Prostate gland (tissue), 2 donors: ENCODE measurements around the gene SYNPO. TPM values are rescaled to one million over a fixed set of nuclear protein-coding genes. Genes with fewer than 3 reads are reported as not detected.

Experiments
- DNase-seq: peaks from one replicate; pipeline ENCODE4 v3.0.0-alpha.2; 2019; ENCODE audit warnings: low spot score
- H3K27ac ChIP-seq, 2 donors: fragments of 200-600 bp; sonication (generic); 2 replicates each; pipeline ENCODE4 v1.5.1; 2017 to 2019
- H3K27me3 ChIP-seq: fragments of 200-600 bp; sonication (generic); replicated peaks from 2 replicates; pipeline ENCODE4 v1.5.1; 2019; ENCODE audit not compliant: insufficient read depth
- H3K36me3 ChIP-seq, 2 donors: fragments of 200-600 bp; sonication (generic); 1 replicate in 1 of 2; 2 replicates in 1 of 2; pipeline versions ENCODE4 v1.5.1 to v1.8.1; 2017 to 2019
- H3K4me1 ChIP-seq: fragments of 200-600 bp; sonication (generic); replicated peaks from 2 replicates; pipeline ENCODE4 v1.5.1; 2019
- H3K4me3 ChIP-seq, 2 donors: fragments of 200-600 bp; sonication (generic); 2 replicates each; pipeline ENCODE4 v1.5.1; 2017 to 2019
- H3K9me3 ChIP-seq: fragments of 200-600 bp; sonication (generic); 2 replicates; pipeline ENCODE4 v1.5.1; 2017
- CTCF ChIP-seq, 4 experiments: fragments of 200-600 bp in 2 of 4; fragments of 450-650 bp in 2 of 4; sonication (generic) in 2 of 4; IDR thresholded peaks; 1 replicate in 3 of 4; 2 replicates in 1 of 4; pipeline ENCODE4 v1.5.1; 2016 to 2019; ENCODE audit warnings: antibody characterized with exemption in 4 of 4, mild to moderate bottlenecking in 2 of 4, moderate library complexity in 2 of 4
- POLR2A ChIP-seq: fragments of 450-650 bp; IDR thresholded peaks from one replicate; pipeline ENCODE4 v1.6.1; 2016; ENCODE audit warnings: antibody characterized with exemption, mild to moderate bottlenecking
- POLR2AphosphoS5 ChIP-seq: sonication (generic); formaldehyde crosslinking; IDR thresholded peaks from one replicate; pipeline ENCODE4 v1.6.1; 2017; ENCODE audit warnings: antibody characterized with exemption
- WGBS: methylation state at CpG from one replicate; pipeline ENCODE4 v1.1.5; 2018; 5-methylcytosine and 5-hydroxymethylcytosine counted together
- intact Hi-C: fragments of 100-400 bp; cut with DNase I; formaldehyde crosslinking; loops from one replicate; pipeline ENCODE4 v1.14.2; 2022
- total RNA-seq, 2 donors: library from RNA; depleted of rRNA; stranded (reverse); fragments of >200 nt; gene quantifications; one replicate each; pipeline ENCODE4 v1.1.0, GENCODE V29; 2016

Gene SYNPO
- total RNA-seq, 2 donors from 2014 or later = 13.7 to 61.0 TPM

- H3K27ac ChIP-seq = no peak overlapping the region
- no peaks in the 10 kb centered on the region for H3K9me3 ChIP-seq
- TF ChIP-seq POLR2AphosphoS5 (no peak), CTCF (IDR thresholded peaks at IDR 0.05) (no peak), POLR2A (no peak)
- DNase-seq = no peak
- no peaks in the 10 kb centered on the region for H3K4me1 ChIP-seq
- no peaks in the 10 kb centered on the region for H3K36me3 ChIP-seq
- no peak overlapping the region for H3K4me3 ChIP-seq
- intact Hi-C loops = no loop called here
- 93% methylated on average over 4 of the region's 4 CpGs for WGBS
- no peaks in the 10 kb centered on the region for H3K27me3 ChIP-seq
Measured at GRCh38 chr5:150603052-150603451, 37.4 kb upstream of the SYNPO start.

GRCh38 chr5:150603491-150603890, 37.0 kb upstream of the SYNPO start:
- no peak for DNase-seq
- H3K4me1 ChIP-seq = no peaks in the 10 kb centered on the region
- WGBS = 100% methylated on average over 3 of the region's 3 CpGs
- TF ChIP-seq POLR2AphosphoS5 (no peak), POLR2A (no peak), CTCF (IDR thresholded peaks at IDR 0.05) (no peak)
- H3K9me3 ChIP-seq = no peaks in the 10 kb centered on the region
- H3K4me3 ChIP-seq = no peak overlapping the region
- intact Hi-C loops = no loop called here
- H3K36me3 ChIP-seq = no peaks in the 10 kb centered on the region
- no peaks in the 10 kb centered on the region for H3K27me3 ChIP-seq
- H3K27ac ChIP-seq = no peak overlapping the region

- intact Hi-C loops = no loop called here
- H3K27ac ChIP-seq = no peak overlapping the region
- no peaks in the 10 kb centered on the region for H3K27me3 ChIP-seq
- no peak overlapping the region for H3K4me3 ChIP-seq
- 89% methylated on average over 4 of the region's 4 CpGs for WGBS
- H3K36me3 ChIP-seq = no peaks in the 10 kb centered on the region
- TF ChIP-seq POLR2AphosphoS5 (no peak), POLR2A (no peak), CTCF (IDR thresholded peaks at IDR 0.05) (no peak)
- DNase-seq = no peak
- no peaks in the 10 kb centered on the region for H3K9me3 ChIP-seq
- no peaks in the 10 kb centered on the region for H3K4me1 ChIP-seq
Measured at GRCh38 chr5:150604010-150604409, 36.5 kb upstream of the SYNPO start.

- no peaks in the 10 kb centered on the region for H3K9me3 ChIP-seq
- H3K27me3 ChIP-seq = no peaks in the 10 kb centered on the region
- no peak overlapping the region for H3K4me3 ChIP-seq
- H3K27ac ChIP-seq = no peak overlapping the region
- no peaks in the 10 kb centered on the region for H3K36me3 ChIP-seq
- 93% methylated on average over 6 of the region's 6 CpGs for WGBS
- TF ChIP-seq CTCF (IDR thresholded peaks at IDR 0.05) (no peak), POLR2AphosphoS5 (no peak)
- H3K4me1 ChIP-seq = no peaks in the 10 kb centered on the region
- DNase-seq = no peak
- intact Hi-C loops = no loop called here
Measured at GRCh38 chr5:150604894-150605440, 35.5 kb upstream of the SYNPO start.

- H3K27ac ChIP-seq = no peak overlapping the region
- 48% methylated on average over 6 of the region's 6 CpGs for WGBS
- H3K4me1 ChIP-seq = no peaks in the 10 kb centered on the region
- no peak for TF ChIP-seq POLR2AphosphoS5
- no peak for TF ChIP-seq POLR2A
- TF ChIP-seq CTCF (IDR thresholded peaks at IDR 0.05) = no peak
- DNase-seq = no peak
- no peaks in the 10 kb centered on the region for H3K9me3 ChIP-seq
- H3K27me3 ChIP-seq = no peaks in the 10 kb centered on the region
- intact Hi-C loops = no loop called here
- no peak overlapping the region for H3K4me3 ChIP-seq
- H3K36me3 ChIP-seq = no peaks in the 10 kb centered on the region
Measured at GRCh38 chr5:150605546-150605945, 34.9 kb upstream of the SYNPO start.
